HepG2 (cell line): ENCODE measurements around the gene KLHL35. TPM values are rescaled to one million over a fixed set of nuclear protein-coding genes. Genes with fewer than 3 reads are reported as not detected.

ENCODE experiments used
- GATAD2A ChIP-seq: IDR thresholded peaks from 2 replicates; pipeline ENCODE4 v1.6.1; 2016
- GFI1 ChIP-seq: sonication (generic); formaldehyde crosslinking; IDR thresholded peaks from 2 replicates; pipeline ENCODE4 v1.5.0; 2020; ENCODE audit warnings: missing genetic modification reagents, mild to moderate bottlenecking, borderline replicate concordance
- HOXA9 ChIP-seq: sonication (generic); formaldehyde crosslinking; IDR thresholded peaks from 2 replicates; pipeline ENCODE4 v1.8.1; 2022; ENCODE audit warnings: missing genetic modification reagents, mild to moderate bottlenecking, moderate library complexity, borderline replicate concordance
- KMT2A ChIP-seq: sonication (generic); formaldehyde crosslinking; IDR thresholded peaks from 2 replicates; pipeline ENCODE4 v1.4.0; 2020; ENCODE audit warnings: missing genetic modification reagents
- MTA1 ChIP-seq: sonication (generic); formaldehyde crosslinking; IDR thresholded peaks from 2 replicates; pipeline ENCODE4 v1.4.0; 2020; ENCODE audit warnings: missing genetic modification reagents, mild to moderate bottlenecking, borderline replicate concordance
- POLR2AphosphoS2 ChIP-seq: IDR thresholded peaks from 2 replicates; pipeline ENCODE4 v1.6.1; 2011; ENCODE audit warnings: low read depth, low read length, improper control_type of control experiment
- PRMT3 ChIP-seq: sonication (generic); formaldehyde crosslinking; IDR thresholded peaks from 2 replicates; pipeline ENCODE4 v1.8.1; 2022; ENCODE audit warnings: low read depth, mild to moderate bottlenecking, moderate library complexity, missing genetic modification reagents, borderline replicate concordance
- SCMH1 ChIP-seq: sonication (generic); formaldehyde crosslinking; IDR thresholded peaks from 2 replicates; pipeline ENCODE4 v1.9.0; 2021; ENCODE audit warnings: missing genetic modification reagents, mild to moderate bottlenecking, borderline replicate concordance
- STAG1 ChIP-seq: sonication (generic); formaldehyde crosslinking; IDR thresholded peaks from 2 replicates; pipeline ENCODE4 v1.4.0; 2020; ENCODE audit warnings: missing genetic modification reagents
- ZNF530 ChIP-seq: sonication (generic); formaldehyde crosslinking; IDR thresholded peaks from 2 replicates; pipeline ENCODE4 v1.5.0; 2020; ENCODE audit warnings: low read depth, mild to moderate bottlenecking, missing genetic modification reagents
- ZNF577 ChIP-seq: sonication (generic); formaldehyde crosslinking; IDR thresholded peaks from 2 replicates; pipeline ENCODE4 v1.4.0; 2020; ENCODE audit warnings: mild to moderate bottlenecking, low read depth, missing genetic modification reagents, borderline replicate concordance
- ZNF850 ChIP-seq: sonication (generic); formaldehyde crosslinking; conservative IDR thresholded peaks from 2 replicates; pipeline ENCODE4 v1.9.0; 2021; ENCODE audit warnings: mild to moderate bottlenecking, missing genetic modification reagents
- polyA plus RNA-seq, 8 experiments: library from polyadenylated mRNA; depleted of rRNA in 3 of 8; stranded (reverse) in 7 of 8; unstranded in 1 of 8; fragments of >200 nt; fragmentation: Illumina TruSeq in 4 of 8; extraction: Trizol in 4 of 8; gene quantifications; 2 replicates each; pipeline versions ENCODE4 v1.2.1 to v1.2.3, GENCODE V29; 2011 to 2016; ENCODE audit warnings: low read depth in 4 of 8, missing spikeins in 1 of 8, mixed read lengths in 1 of 8; ENCODE audit not compliant: insufficient read depth in 1 of 8
- total RNA-seq, 5 experiments: library from RNA; depleted of rRNA; stranded (reverse); fragments of >200 nt; fragmentation: Illumina TruSeq; extraction: Trizol; gene quantifications; 2 replicates each; pipeline ENCODE4 v1.2.3, GENCODE V29; 2016; ENCODE audit warnings: low read depth in 1 of 5
- TF ChIP-seq, protein P1 (sequence below): sonication (generic); formaldehyde crosslinking; IDR thresholded peaks from 2 replicates; pipeline ENCODE4 v1.8.1; 2022; ENCODE audit warnings: mild to moderate bottlenecking, missing genetic modification reagents
- TF ChIP-seq, protein P2 (sequence below): IDR thresholded peaks from 2 replicates; pipeline ENCODE4 v1.6.1; 2016; ENCODE audit warnings: low read depth, missing genetic modification reagents, missing compliant biosample characterization
- TF ChIP-seq, protein P3 (sequence below): sonication (generic); formaldehyde crosslinking; conservative IDR thresholded peaks from 2 replicates; pipeline ENCODE4 v1.4.0; 2020; ENCODE audit warnings: missing genetic modification reagents
- TF ChIP-seq, protein P4 (sequence below): sonication (generic); formaldehyde crosslinking; IDR thresholded peaks from 2 replicates; pipeline ENCODE4 v1.4.0; 2020; ENCODE audit warnings: missing genetic modification reagents
- TF ChIP-seq, protein P5 (sequence below): sonication (generic); formaldehyde crosslinking; IDR thresholded peaks from 2 replicates; pipeline ENCODE4 v1.4.0; 2020; ENCODE audit warnings: mild to moderate bottlenecking, missing genetic modification reagents

The KLHL35 gene
- total and polyA plus RNA-seq, 2 of the 13 experiments (the other 11 are each of a cell fraction or from before 2014, with no cell fraction given): not detected

DNA sequence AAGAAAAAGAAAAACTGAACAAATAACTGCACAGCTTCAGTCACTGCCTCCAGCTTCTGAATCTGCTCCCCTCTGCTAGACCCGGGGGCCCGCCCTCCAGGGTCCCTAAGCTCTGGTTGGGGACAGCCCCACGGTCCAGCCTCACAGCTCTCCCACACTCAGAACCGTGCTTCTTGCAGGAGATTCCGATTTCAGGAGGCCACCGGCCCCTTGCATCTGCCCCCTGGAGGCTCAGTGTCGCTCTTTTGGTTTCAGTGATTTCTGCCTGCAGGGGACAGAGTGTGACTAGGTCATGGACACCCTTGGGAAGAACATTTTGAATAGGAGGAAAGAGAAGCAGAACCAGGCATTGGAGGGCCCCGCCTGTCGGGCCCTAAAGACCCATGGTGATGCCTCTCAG is 56.8 kb downstream of the KLHL35 start (continued):
- TF ChIP-seq, protein P1, sequence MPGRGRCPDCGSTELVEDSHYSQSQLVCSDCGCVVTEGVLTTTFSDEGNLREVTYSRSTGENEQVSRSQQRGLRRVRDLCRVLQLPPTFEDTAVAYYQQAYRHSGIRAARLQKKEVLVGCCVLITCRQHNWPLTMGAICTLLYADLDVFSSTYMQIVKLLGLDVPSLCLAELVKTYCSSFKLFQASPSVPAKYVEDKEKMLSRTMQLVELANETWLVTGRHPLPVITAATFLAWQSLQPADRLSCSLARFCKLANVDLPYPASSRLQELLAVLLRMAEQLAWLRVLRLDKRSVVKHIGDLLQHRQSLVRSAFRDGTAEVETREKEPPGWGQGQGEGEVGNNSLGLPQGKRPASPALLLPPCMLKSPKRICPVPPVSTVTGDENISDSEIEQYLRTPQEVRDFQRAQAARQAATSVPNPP (CRISPR knock-in tag): no peak
- no peak for TF ChIP-seq SCMH1 (CRISPR knock-in tag)
- no peak for TF ChIP-seq ZNF530 (CRISPR knock-in tag)
- no peak for TF ChIP-seq HOXA9
- TF ChIP-seq, protein P2, sequence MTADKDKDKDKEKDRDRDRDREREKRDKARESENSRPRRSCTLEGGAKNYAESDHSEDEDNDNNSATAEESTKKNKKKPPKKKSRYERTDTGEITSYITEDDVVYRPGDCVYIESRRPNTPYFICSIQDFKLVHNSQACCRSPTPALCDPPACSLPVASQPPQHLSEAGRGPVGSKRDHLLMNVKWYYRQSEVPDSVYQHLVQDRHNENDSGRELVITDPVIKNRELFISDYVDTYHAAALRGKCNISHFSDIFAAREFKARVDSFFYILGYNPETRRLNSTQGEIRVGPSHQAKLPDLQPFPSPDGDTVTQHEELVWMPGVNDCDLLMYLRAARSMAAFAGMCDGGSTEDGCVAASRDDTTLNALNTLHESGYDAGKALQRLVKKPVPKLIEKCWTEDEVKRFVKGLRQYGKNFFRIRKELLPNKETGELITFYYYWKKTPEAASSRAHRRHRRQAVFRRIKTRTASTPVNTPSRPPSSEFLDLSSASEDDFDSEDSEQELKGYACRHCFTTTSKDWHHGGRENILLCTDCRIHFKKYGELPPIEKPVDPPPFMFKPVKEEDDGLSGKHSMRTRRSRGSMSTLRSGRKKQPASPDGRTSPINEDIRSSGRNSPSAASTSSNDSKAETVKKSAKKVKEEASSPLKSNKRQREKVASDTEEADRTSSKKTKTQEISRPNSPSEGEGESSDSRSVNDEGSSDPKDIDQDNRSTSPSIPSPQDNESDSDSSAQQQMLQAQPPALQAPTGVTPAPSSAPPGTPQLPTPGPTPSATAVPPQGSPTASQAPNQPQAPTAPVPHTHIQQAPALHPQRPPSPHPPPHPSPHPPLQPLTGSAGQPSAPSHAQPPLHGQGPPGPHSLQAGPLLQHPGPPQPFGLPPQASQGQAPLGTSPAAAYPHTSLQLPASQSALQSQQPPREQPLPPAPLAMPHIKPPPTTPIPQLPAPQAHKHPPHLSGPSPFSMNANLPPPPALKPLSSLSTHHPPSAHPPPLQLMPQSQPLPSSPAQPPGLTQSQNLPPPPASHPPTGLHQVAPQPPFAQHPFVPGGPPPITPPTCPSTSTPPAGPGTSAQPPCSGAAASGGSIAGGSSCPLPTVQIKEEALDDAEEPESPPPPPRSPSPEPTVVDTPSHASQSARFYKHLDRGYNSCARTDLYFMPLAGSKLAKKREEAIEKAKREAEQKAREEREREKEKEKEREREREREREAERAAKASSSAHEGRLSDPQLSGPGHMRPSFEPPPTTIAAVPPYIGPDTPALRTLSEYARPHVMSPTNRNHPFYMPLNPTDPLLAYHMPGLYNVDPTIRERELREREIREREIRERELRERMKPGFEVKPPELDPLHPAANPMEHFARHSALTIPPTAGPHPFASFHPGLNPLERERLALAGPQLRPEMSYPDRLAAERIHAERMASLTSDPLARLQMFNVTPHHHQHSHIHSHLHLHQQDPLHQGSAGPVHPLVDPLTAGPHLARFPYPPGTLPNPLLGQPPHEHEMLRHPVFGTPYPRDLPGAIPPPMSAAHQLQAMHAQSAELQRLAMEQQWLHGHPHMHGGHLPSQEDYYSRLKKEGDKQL (CRISPR knock-in tag): no peak
- TF ChIP-seq ZNF850 (CRISPR knock-in tag): no peak
- TF ChIP-seq ZNF577 (CRISPR knock-in tag): no peak
- TF ChIP-seq, protein P3, sequence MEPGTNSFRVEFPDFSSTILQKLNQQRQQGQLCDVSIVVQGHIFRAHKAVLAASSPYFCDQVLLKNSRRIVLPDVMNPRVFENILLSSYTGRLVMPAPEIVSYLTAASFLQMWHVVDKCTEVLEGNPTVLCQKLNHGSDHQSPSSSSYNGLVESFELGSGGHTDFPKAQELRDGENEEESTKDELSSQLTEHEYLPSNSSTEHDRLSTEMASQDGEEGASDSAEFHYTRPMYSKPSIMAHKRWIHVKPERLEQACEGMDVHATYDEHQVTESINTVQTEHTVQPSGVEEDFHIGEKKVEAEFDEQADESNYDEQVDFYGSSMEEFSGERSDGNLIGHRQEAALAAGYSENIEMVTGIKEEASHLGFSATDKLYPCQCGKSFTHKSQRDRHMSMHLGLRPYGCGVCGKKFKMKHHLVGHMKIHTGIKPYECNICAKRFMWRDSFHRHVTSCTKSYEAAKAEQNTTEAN (CRISPR knock-in tag): no peak
- TF ChIP-seq MTA1 (CRISPR knock-in tag): no peak
- TF ChIP-seq, protein P4, sequence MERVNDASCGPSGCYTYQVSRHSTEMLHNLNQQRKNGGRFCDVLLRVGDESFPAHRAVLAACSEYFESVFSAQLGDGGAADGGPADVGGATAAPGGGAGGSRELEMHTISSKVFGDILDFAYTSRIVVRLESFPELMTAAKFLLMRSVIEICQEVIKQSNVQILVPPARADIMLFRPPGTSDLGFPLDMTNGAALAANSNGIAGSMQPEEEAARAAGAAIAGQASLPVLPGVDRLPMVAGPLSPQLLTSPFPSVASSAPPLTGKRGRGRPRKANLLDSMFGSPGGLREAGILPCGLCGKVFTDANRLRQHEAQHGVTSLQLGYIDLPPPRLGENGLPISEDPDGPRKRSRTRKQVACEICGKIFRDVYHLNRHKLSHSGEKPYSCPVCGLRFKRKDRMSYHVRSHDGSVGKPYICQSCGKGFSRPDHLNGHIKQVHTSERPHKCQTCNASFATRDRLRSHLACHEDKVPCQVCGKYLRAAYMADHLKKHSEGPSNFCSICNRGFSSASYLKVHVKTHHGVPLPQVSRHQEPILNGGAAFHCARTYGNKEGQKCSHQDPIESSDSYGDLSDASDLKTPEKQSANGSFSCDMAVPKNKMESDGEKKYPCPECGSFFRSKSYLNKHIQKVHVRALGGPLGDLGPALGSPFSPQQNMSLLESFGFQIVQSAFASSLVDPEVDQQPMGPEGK (CRISPR knock-in tag): 0 out of 2 replicates have a peak, but pooled peaks have one; percentile 7
- TF ChIP-seq STAG1 (CRISPR knock-in tag): peak; percentile 41
- no peak for TF ChIP-seq POLR2AphosphoS2
- TF ChIP-seq GFI1 (CRISPR knock-in tag): 0 out of 2 replicates have a peak, but pooled peaks have one; percentile 40
- TF ChIP-seq, protein P5, sequence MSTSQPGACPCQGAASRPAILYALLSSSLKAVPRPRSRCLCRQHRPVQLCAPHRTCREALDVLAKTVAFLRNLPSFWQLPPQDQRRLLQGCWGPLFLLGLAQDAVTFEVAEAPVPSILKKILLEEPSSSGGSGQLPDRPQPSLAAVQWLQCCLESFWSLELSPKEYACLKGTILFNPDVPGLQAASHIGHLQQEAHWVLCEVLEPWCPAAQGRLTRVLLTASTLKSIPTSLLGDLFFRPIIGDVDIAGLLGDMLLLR (CRISPR knock-in tag): no peak
- TF ChIP-seq PRMT3 (CRISPR knock-in tag): no peak
- TF ChIP-seq GATAD2A (CRISPR knock-in tag): no peak
- no peak for TF ChIP-seq KMT2A (CRISPR knock-in tag)
